Tibial nerve (tissue), 4 donors: Measurements from ENCODE around the gene STAT4.

ENCODE experiments used
- EP300 ChIP-seq, 2 donors: sonication (generic); formaldehyde crosslinking; IDR thresholded peaks; one replicate each; pipeline ENCODE4 v1.6.1; 2017; ENCODE audit warnings: antibody characterized with exemption in 2 of 2, mild to moderate bottlenecking in 1 of 2
- TF ChIP-seq, protein P1 (sequence below), 5 experiments: fragments of 200-600 bp in 3 of 5; fragments of 450-650 bp in 2 of 5; sonication (generic) in 3 of 5; IDR thresholded peaks; one replicate each; pipeline ENCODE4 v1.5.1; 2016 to 2019; ENCODE audit warnings: antibody characterized with exemption in 5 of 5, mild to moderate bottlenecking in 3 of 5, moderate library complexity in 2 of 5

DNA sequence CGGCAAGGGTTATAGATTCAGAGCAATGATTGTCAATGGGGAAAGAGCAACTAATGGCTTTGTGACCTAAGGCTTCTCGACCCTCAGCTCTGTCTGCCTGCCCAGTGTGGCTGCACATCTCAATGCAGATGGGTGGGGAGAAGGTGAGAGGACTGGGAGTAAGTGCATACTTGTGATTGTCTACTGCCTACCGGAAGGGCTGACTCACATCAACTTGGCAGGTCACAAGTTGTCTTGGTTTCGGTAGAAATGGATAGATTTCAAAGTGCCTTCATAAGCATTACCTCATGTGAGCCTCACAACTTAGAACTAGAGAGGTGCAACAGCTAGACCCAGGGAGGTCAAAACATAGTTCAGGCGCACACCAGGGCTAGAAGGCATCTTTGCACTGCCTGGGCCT, 166.2 kb downstream of the STAT4 start:
- TF ChIP-seq, protein P1, sequence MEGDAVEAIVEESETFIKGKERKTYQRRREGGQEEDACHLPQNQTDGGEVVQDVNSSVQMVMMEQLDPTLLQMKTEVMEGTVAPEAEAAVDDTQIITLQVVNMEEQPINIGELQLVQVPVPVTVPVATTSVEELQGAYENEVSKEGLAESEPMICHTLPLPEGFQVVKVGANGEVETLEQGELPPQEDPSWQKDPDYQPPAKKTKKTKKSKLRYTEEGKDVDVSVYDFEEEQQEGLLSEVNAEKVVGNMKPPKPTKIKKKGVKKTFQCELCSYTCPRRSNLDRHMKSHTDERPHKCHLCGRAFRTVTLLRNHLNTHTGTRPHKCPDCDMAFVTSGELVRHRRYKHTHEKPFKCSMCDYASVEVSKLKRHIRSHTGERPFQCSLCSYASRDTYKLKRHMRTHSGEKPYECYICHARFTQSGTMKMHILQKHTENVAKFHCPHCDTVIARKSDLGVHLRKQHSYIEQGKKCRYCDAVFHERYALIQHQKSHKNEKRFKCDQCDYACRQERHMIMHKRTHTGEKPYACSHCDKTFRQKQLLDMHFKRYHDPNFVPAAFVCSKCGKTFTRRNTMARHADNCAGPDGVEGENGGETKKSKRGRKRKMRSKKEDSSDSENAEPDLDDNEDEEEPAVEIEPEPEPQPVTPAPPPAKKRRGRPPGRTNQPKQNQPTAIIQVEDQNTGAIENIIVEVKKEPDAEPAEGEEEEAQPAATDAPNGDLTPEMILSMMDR (IDR thresholded peaks at IDR 0.05) = no peak
- TF ChIP-seq EP300 (IDR thresholded peaks at IDR 0.05) = no peak
